Measurements from ENCODE around the gene FNBP1L.

- no peak for TF ChIP-seq EWSR1 (IDR thresholded peaks at IDR 0.05; ENCODE audit: borderline replicate concordance, low read depth, partially characterized antibody)
- no peak for TF ChIP-seq CTCF (IDR thresholded peaks at IDR 0.05 in 2 of 3, conservative IDR thresholded peaks at IDR 0.05 in 1 of 3; ENCODE audit: insufficient read depth in 2 of 3, low read depth in 1 of 3, low read length in 3 of 3)
- TF ChIP-seq JUND (IDR thresholded peaks at IDR 0.05; ENCODE audit: borderline replicate concordance, low read depth, low read length): no peak
- TF ChIP-seq JUND (tag; IDR thresholded peaks at IDR 0.05; ENCODE audit: borderline replicate concordance, low read depth, low read length): no peak
- no peak for TF ChIP-seq ZNF280B (CRISPR knock-in tag; IDR thresholded peaks at IDR 0.05)
- TF ChIP-seq C11orf30 (IDR thresholded peaks at IDR 0.05; ENCODE audit: low read depth): no peak
- no peak for TF ChIP-seq ZNF12 (CRISPR knock-in tag; IDR thresholded peaks at IDR 0.05)
- no peak for TF ChIP-seq BMI1 (IDR thresholded peaks at IDR 0.05; ENCODE audit: low read length)
- TF ChIP-seq PKNOX1 (IDR thresholded peaks at IDR 0.05): no peak
- TF ChIP-seq, protein P1, sequence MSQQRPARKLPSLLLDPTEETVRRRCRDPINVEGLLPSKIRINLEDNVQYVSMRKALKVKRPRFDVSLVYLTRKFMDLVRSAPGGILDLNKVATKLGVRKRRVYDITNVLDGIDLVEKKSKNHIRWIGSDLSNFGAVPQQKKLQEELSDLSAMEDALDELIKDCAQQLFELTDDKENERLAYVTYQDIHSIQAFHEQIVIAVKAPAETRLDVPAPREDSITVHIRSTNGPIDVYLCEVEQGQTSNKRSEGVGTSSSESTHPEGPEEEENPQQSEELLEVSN (IDR thresholded peaks at IDR 0.05; ENCODE audit: borderline replicate concordance in 1 of 2, extremely low read depth in 1 of 2, insufficient read depth in 1 of 2, insufficient read length in 1 of 2, low read depth in 1 of 2, low read length in 1 of 2, poor library complexity in 1 of 2, severe bottlenecking in 1 of 2): no peak
- no peak for TF ChIP-seq MBD1 (CRISPR knock-in tag; IDR thresholded peaks at IDR 0.05)
- no peak for TF ChIP-seq SMARCA5 (IDR thresholded peaks at IDR 0.05)
These were observed 144.6 kb downstream of the FNBP1L start for GRCh38 chr1:93592551-93592949.
